HEK293 (cell line): Measurements from ENCODE around the gene PSD4.

Source experiments
- CTCF ChIA-PET: fragments of 350-600 bp; formaldehyde crosslinking; extraction: SDS; loops from one replicate; lab custom pipeline; 2021; ENCODE audit warnings: antibody characterized with exemption; lab: Yijun Ruan, JAX
- POLR2A ChIA-PET: fragments of 300-600 bp; formaldehyde crosslinking; extraction: SDS; loops from one replicate; lab custom pipeline; 2020; ENCODE audit warnings: antibody characterized with exemption, inconsistent platforms; lab: Yijun Ruan, JAX
- H3K27ac ChIP-seq: fragments of 200-500 bp; sonication (Bioruptor generic); 2 replicates; pipeline ENCODE4 v1.5.1; 2014; ENCODE audit warnings: low read depth, low read length, control low read depth, inconsistent platforms; ENCODE audit errors: extremely low read depth
- H3K36me3 ChIP-seq, 2 experiments: fragments of 200-500 bp in 1 of 2; sonication (Bioruptor generic) in 1 of 2; 1 replicate in 1 of 2; 2 replicates in 1 of 2; pipeline ENCODE4 v1.5.1; 2014 to 2017; ENCODE audit warnings: inconsistent platforms in 2 of 2, low read length in 2 of 2; ENCODE audit not compliant: control insufficient read depth in 2 of 2, insufficient read depth in 1 of 2
- H3K4me1 ChIP-seq: fragments of 200-500 bp; sonication (Bioruptor generic); 2 replicates; pipeline ENCODE4 v1.5.1; 2014; ENCODE audit warnings: mild to moderate bottlenecking, low read length, inconsistent platforms; ENCODE audit not compliant: control insufficient read depth, insufficient read depth
- H3K4me3 ChIP-seq: 2 replicates; pipeline ENCODE4 v1.5.1; 2011; ENCODE audit warnings: low read depth, mild to moderate bottlenecking, control low read depth, low read length, moderate library complexity
- H3K9me3 ChIP-seq: fragments of 200-500 bp; sonication (Bioruptor generic); 2 replicates; pipeline ENCODE4 v1.5.1; 2014; ENCODE audit warnings: low read depth, low read length, inconsistent platforms; ENCODE audit not compliant: control insufficient read depth, insufficient read depth
- BCL11B ChIP-seq: fragments of 450-650 bp; formaldehyde crosslinking; IDR thresholded peaks from 2 replicates; pipeline ENCODE4 v1.5.1; 2016; ENCODE audit warnings: low read depth, missing biosample characterization, missing genetic modification characterization
- RBAK ChIP-seq: fragments of 450-650 bp; formaldehyde crosslinking; IDR thresholded peaks from 2 replicates; pipeline ENCODE4 v1.5.1; 2016; ENCODE audit warnings: missing biosample characterization, missing genetic modification characterization
- ZBTB17 ChIP-seq: fragments of 450-650 bp; formaldehyde crosslinking; IDR thresholded peaks from 2 replicates; pipeline ENCODE4 v1.5.1; 2016; ENCODE audit warnings: missing biosample characterization, missing genetic modification characterization
- ZFP37 ChIP-seq: fragments of 450-650 bp; formaldehyde crosslinking; IDR thresholded peaks from 2 replicates; pipeline ENCODE4 v1.5.1; 2016; ENCODE audit warnings: missing biosample characterization, missing genetic modification characterization
- ZFP41 ChIP-seq: fragments of 450-650 bp; formaldehyde crosslinking; IDR thresholded peaks from 2 replicates; pipeline ENCODE4 v1.5.1; 2016; ENCODE audit warnings: missing biosample characterization, missing genetic modification characterization, borderline replicate concordance
- ZNF2 ChIP-seq: fragments of 450-650 bp; formaldehyde crosslinking; IDR thresholded peaks from 2 replicates; pipeline ENCODE4 v1.5.1; 2016; ENCODE audit warnings: missing biosample characterization, missing genetic modification characterization
- ZNF423 ChIP-seq: fragments of 450-650 bp; formaldehyde crosslinking; IDR thresholded peaks from 2 replicates; pipeline ENCODE4 v1.5.1; 2016; ENCODE audit warnings: missing biosample characterization, missing genetic modification characterization
- ZNF521 ChIP-seq: fragments of 450-650 bp; formaldehyde crosslinking; IDR thresholded peaks from 2 replicates; pipeline ENCODE4 v1.5.1; 2017; ENCODE audit warnings: missing biosample characterization, mild to moderate bottlenecking, missing genetic modification characterization
- ZNF571 ChIP-seq: fragments of 450-650 bp; formaldehyde crosslinking; IDR thresholded peaks from 2 replicates; pipeline ENCODE4 v1.5.0; 2017; ENCODE audit warnings: missing biosample characterization, missing genetic modification characterization
- TF ChIP-seq, protein P1 (sequence below): fragments of 450-650 bp; formaldehyde crosslinking; IDR thresholded peaks from 2 replicates; pipeline ENCODE4 v1.5.1; 2016; ENCODE audit warnings: missing biosample characterization, missing genetic modification characterization
- TF ChIP-seq, protein P2 (sequence below): fragments of 450-650 bp; formaldehyde crosslinking; IDR thresholded peaks from 2 replicates; pipeline ENCODE4 v1.5.1; 2017; ENCODE audit warnings: missing biosample characterization, missing genetic modification characterization
- TF ChIP-seq, protein P3 (sequence below): fragments of 450-650 bp; formaldehyde crosslinking; IDR thresholded peaks from 2 replicates; pipeline ENCODE4 v1.5.1; 2016; ENCODE audit warnings: missing biosample characterization, missing genetic modification characterization, borderline replicate concordance
- TF ChIP-seq, protein P4 (sequence below): fragments of 450-650 bp; formaldehyde crosslinking; IDR thresholded peaks from 2 replicates; pipeline ENCODE4; 2016; ENCODE audit warnings: missing biosample characterization, missing genetic modification characterization
- TF ChIP-seq, protein P5 (sequence below): IDR thresholded peaks from 2 replicates; pipeline ENCODE4 v1.6.1; 2011; ENCODE audit warnings: mild to moderate bottlenecking, low read depth, low read length, borderline replicate concordance

The PSD4 gene

DNA sequence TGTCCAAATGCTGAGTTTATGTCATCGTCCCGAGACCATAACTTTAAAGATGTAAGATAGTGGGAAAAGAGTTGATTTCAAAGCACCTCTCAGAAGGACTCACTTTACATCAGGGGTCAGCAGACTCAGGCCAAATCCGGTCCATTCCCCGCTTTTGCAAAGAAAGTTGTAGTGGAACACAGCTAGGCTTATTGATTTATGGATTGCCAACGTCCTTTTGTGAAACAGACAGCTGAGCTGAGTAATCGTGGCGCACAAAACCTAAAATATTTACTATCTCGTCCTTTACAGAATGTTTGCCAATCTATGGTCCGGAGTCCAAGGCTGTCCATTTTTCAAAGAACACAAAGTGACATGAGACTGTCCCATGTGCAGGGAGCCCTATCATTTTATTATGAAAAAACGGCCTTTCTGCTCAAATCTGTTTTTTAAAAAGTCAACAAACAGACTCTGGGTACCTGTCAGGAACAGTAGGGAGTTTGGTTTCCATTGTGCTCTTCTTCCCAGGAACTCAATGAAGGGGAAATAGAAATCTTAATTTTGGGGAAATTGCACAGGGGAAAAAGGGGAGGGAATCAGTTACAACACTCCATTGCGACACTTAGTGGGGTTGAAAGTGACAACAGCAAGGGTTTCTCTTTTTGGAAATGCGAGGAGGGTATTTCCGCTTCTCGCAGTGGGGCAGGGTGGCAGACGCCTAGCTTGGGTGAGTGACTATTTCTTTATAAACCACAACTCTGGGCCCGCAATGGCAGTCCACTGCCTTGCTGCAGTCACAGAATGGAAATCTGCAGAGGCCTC is 46.7 kb upstream of the PSD4 start, which contains the start of gene IL1RN:
Gene IL1RN (plus strand): TSS at position 754 of the 801 bp plus-strand sequence. CDS start 27 bp downstream, at position 781.
- TF ChIP-seq ZFP41, result no peak
- TF ChIP-seq RBAK, result no peak
- TF ChIP-seq ZNF2 (tag by site-specific recombination), result no peak
- TF ChIP-seq, protein P1, sequence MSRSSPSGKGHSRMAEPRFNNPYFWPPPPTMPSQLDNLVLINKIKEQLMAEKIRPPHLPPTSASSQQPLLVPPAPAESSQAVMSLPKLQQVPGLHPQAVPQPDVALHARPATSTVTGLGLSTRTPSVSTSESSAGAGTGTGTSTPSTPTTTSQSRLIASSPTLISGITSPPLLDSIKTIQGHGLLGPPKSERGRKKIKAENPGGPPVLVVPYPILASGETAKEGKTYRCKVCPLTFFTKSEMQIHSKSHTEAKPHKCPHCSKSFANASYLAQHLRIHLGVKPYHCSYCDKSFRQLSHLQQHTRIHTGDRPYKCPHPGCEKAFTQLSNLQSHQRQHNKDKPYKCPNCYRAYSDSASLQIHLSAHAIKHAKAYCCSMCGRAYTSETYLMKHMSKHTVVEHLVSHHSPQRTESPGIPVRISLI (tag by site-specific recombination), result no peak
- TF ChIP-seq, all 188 proteins: peak for 0
- H3K27ac ChIP-seq, result no peak within 1 kb of the TSS
- no peaks in the 10 kb centered on the region for H3K9me3 ChIP-seq
- no peak within 1 kb of the TSS for H3K4me3 ChIP-seq
- H3K4me1 ChIP-seq, result no peaks in the 10 kb centered on the region
- POLR2A ChIA-PET, result no interaction called here
- H3K36me3 ChIP-seq, result no peaks in the 10 kb centered on the region
- CTCF ChIA-PET, result interaction anchor here (1.0 to 1.1 kb wide), 2 partner anchors 10 to 11 kb away, joined by 4 read pairs; no protein-coding TSS in a partner anchor

DNA sequence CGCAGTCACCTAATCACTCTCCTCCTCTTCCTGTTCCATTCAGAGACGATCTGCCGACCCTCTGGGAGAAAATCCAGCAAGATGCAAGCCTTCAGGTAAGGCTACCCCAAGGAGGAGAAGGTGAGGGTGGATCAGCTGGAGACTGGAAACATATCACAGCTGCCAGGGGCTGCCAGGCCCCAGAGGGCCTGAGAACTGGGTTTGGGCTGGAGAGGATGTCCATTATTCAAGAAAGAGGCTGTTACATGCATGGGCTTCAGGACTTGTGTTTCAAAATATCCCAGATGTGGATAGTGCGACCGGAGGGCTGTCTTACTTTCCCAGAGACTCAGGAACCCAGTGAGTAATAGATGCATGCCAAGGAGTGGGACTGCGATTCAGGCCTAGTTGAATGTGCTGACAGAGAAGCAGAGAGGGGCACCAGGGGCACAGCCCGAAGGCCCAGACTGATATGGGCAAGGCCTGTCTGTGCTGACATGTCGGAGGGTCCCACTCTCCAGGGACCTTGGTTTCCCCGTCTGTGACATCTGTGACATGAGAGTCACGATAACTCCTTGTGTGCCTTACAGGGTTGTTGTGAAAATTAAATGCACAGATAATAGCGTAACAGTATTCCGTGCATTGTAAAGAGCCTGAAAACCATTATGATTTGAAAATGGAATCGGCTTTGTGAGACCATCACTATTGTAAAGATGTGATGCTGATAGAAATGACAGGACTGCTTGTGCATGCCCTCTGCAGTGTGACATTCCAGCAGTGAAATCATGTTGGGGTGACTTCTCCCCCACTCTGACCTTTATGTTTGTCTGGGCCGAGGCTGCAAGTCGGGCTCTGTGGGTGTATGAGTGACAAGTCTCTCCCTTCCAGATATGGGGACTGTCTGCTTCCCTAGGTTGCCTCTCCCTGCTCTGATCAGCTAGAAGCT is 45.9 kb upstream of the PSD4 start:
- H3K27ac ChIP-seq, result no peak overlapping the region
- no peaks in the 10 kb centered on the region for H3K36me3 ChIP-seq
- TF ChIP-seq ZNF423 (tag by site-specific recombination), result no peak
- TF ChIP-seq ZNF521, result no peak
- TF ChIP-seq ZNF571 (tag by site-specific recombination), result no peak
- no peak for TF ChIP-seq BCL11B
- TF ChIP-seq ZBTB17 (tag by site-specific recombination), result no peak
- TF ChIP-seq, protein P2, sequence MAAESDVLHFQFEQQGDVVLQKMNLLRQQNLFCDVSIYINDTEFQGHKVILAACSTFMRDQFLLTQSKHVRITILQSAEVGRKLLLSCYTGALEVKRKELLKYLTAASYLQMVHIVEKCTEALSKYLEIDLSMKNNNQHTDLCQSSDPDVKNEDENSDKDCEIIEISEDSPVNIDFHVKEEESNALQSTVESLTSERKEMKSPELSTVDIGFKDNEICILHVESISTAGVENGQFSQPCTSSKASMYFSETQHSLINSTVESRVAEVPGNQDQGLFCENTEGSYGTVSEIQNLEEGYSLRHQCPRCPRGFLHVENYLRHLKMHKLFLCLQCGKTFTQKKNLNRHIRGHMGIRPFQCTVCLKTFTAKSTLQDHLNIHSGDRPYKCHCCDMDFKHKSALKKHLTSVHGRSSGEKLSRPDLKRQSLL, result no peak
- TF ChIP-seq, protein P3, sequence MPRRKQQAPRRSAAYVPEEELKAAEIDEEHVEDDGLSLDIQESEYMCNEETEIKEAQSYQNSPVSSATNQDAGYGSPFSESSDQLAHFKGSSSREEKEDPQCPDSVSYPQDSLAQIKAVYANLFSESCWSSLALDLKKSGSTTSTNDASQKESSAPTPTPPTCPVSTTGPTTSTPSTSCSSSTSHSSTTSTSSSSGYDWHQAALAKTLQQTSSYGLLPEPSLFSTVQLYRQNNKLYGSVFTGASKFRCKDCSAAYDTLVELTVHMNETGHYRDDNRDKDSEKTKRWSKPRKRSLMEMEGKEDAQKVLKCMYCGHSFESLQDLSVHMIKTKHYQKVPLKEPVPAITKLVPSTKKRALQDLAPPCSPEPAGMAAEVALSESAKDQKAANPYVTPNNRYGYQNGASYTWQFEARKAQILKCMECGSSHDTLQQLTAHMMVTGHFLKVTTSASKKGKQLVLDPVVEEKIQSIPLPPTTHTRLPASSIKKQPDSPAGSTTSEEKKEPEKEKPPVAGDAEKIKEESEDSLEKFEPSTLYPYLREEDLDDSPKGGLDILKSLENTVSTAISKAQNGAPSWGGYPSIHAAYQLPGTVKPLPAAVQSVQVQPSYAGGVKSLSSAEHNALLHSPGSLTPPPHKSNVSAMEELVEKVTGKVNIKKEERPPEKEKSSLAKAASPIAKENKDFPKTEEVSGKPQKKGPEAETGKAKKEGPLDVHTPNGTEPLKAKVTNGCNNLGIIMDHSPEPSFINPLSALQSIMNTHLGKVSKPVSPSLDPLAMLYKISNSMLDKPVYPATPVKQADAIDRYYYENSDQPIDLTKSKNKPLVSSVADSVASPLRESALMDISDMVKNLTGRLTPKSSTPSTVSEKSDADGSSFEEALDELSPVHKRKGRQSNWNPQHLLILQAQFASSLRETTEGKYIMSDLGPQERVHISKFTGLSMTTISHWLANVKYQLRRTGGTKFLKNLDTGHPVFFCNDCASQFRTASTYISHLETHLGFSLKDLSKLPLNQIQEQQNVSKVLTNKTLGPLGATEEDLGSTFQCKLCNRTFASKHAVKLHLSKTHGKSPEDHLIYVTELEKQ (tag by site-specific recombination), result no peak
- TF ChIP-seq, protein P4, sequence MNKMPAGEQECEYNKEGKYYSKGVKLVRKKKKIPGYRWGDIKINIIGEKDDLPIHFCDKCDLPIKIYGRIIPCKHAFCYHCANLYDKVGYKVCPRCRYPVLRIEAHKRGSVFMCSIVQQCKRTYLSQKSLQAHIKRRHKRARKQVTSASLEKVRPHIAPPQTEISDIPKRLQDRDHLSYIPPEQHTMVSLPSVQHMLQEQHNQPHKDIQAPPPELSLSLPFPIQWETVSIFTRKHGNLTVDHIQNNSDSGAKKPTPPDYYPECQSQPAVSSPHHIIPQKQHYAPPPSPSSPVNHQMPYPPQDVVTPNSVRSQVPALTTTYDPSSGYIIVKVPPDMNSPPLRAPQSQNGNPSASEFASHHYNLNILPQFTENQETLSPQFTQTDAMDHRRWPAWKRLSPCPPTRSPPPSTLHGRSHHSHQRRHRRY (tag by site-specific recombination), result no peak
- TF ChIP-seq, protein P5, sequence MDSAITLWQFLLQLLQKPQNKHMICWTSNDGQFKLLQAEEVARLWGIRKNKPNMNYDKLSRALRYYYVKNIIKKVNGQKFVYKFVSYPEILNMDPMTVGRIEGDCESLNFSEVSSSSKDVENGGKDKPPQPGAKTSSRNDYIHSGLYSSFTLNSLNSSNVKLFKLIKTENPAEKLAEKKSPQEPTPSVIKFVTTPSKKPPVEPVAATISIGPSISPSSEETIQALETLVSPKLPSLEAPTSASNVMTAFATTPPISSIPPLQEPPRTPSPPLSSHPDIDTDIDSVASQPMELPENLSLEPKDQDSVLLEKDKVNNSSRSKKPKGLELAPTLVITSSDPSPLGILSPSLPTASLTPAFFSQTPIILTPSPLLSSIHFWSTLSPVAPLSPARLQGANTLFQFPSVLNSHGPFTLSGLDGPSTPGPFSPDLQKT, result no peak
- no peak for TF ChIP-seq ZFP37 (tag by site-specific recombination)
- H3K9me3 ChIP-seq, result no peaks in the 10 kb centered on the region
- ChIA-PET CTCF (interaction anchor here (0.6 to 1.9 kb wide), 4 partner anchors 9 to 48 kb away, joined by 4 to 15 read pairs (median 4); no protein-coding TSS in a partner anchor), POLR2A (no interaction called here)
- H3K4me1 ChIP-seq, result no peaks in the 10 kb centered on the region
- H3K4me3 ChIP-seq, result no peak overlapping the region
